Mesendoderm (in vitro differentiated cells): ENCODE results near the gene ZNF425. TPM values are rescaled to one million over a fixed set of nuclear protein-coding genes. Genes with fewer than 3 reads are reported as not detected.

Experiments used
- small RNA-seq: library from polyadenylated mRNA; stranded (forward); fragments of <200 nt; extraction: miRNeasy Mini kit (QIAGEN cat#:217004); gene quantifications from one replicate; pipeline ENCODE3, GENCODE V24; 2013; ENCODE audit not compliant: insufficient read depth

Gene ZNF425

Small RNA genes lying within 50 kb of the gene (small RNA-seq; reads per million reads assigned to genes)
- gene COX6B1P1 (not detected), gene RN7SL521P (1.1 reads per million)
